ENCODE data around the gene B4GALT2.

DNA sequence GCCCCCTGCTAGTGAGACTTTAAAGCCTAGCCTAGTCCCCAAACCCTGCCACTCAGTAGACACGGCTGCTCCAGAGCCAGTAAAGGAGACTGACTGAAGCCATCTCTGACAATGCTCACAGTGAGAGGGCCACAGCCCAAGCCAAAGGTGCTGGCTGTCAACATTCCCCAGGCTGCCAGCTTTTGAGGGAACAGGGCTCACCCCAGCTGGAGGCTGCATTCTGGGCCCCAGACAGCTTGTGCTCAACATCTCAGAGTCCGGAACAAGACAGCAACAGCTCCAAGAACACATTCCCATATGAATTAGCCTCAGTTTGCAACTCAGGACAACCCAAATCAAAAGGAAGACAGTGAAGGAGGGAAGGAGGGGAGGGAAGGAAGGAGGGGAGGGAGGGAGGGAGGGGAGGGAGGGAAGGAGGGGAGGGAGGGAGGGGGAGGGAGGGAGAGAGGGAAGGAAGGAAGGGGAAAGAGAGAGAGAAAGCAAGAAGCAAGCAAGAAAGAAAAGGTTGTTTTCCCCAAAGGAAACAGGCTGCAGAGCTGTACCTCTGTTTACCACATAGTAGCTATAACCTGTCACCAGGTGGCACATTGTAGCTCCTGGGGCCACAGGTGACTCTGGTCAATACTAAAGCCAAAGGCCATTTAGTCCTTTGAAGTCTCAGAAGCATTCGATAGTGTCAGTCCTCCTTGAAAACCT, 40.0 kb upstream of the B4GALT2 start:
- TF ChIP-seq POLR2AphosphoS5 (IDR thresholded peaks at IDR 0.05; ENCODE audit: low read length) (no peak), NFXL1 (IDR thresholded peaks at IDR 0.05; ENCODE audit: borderline replicate concordance) (no peak)
- TF ChIP-seq, protein P1, sequence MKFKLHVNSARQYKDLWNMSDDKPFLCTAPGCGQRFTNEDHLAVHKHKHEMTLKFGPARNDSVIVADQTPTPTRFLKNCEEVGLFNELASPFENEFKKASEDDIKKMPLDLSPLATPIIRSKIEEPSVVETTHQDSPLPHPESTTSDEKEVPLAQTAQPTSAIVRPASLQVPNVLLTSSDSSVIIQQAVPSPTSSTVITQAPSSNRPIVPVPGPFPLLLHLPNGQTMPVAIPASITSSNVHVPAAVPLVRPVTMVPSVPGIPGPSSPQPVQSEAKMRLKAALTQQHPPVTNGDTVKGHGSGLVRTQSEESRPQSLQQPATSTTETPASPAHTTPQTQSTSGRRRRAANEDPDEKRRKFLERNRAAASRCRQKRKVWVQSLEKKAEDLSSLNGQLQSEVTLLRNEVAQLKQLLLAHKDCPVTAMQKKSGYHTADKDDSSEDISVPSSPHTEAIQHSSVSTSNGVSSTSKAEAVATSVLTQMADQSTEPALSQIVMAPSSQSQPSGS (IDR thresholded peaks at IDR 0.05; ENCODE audit: low read length): no peak

Data from GM12878 (cell line).